ENCODE measurements around the gene IL1RN.

Gene IL1RN

DNA sequence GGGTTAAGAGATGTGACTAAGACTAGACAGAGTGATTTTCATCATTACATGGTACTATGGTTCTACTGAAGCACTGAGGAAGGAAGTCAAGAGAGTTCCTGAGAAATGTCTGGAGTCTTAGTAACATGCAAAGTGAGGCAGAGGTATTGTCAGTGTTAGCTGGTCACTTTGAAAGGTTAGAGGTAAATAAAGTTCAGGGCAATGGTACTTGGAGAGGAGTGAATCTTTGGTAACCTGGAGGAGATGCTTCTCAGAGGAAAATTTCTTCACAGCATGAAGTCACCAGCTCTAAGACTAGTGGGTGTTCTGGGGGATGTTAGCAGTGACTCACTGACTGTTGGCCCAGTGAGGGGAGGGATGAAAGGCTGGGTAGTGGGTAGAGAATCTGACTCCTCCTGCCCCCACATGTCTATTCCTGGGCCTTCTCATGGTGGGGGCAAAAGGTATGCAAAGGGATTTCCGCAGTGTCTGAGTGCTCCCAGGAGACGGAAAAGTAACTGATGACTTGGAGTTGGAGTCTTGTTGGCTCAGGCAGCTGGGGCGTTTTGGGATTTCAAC lies 23.3 kb upstream of the IL1RN start:
- DNase-seq (ENCODE audit: low read depth) = no peak

DNA sequence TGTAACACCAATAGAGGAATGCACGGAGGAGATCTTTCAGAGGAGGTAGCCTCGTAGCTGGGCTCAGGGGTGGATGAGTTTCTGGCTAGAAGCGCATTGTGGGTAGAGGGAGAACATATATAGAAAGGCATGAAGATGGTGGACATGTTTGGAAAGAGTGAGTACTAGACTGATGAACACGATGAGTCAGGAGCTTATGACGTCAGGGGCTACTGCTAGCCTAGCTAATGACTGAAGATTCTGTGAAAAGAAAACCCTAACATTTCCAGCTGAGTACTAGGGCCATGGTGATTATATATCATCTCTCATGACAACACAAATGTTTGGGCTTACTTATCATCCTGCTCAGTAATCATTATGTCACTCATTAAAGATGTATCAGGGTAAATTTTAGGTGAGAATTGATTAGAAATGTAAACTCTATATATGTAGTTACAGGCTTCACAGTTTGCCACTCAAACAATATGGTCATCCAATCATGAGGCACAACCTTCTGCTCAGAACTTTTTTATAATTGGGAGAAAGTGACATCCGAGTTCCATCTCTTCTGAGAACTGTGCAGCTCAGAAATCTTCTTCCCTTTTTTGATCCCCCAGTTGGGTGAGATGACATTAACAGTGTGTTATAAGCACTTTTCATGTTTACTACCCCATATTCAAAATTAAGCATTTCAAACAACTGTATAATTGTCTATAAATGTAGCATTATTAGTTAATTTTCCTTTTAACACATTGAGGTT lies 22.2 kb upstream of the IL1RN start:
- DNase-seq (ENCODE audit: low read depth) = peak; percentile 10

DNA sequence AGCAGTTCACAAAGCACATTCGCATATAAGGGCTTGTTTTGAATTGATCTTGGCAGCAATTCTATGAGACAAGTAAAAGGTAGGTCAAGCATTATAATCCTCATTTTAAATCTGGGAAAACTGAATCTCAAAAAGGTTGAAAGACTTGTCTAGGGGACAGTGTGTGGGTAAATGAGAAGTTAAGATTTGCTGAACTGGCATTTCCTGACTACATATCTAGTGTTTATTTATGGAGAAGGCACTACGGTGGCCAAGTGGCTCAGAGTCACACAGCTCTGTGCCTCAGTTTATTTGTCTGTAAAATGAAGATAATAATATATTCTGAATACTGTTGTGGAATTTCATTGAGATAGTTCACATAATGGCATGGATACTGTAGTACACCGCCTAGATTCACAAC lies 16.3 kb upstream of the IL1RN start:
- DNase-seq (ENCODE audit: low read depth) = no peak

DNA sequence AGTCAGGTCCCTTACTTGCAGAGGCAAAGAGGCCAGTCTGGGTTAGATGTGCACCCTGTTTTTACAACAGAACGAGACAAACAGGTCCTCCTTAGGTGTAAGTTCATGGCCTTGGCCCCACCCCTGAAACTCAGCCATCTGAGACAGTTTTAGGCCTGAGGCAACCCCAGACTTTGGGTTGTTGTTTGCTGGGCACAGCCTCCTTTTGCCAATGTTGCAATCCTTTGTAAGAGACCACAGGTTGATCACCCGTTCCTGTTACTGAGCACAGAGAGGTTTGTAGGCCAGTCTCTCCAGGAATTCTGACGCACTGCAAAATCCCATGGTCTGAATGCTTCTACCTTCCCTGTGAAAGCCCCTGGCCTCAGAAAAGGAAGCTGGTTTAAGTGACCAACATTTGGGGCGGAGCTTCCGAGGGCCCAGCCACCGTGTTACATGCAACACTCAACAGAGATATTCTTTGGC lies 15.5 kb upstream of the IL1RN start:
- DNase-seq (ENCODE audit: low read depth) = no peak

DNA sequence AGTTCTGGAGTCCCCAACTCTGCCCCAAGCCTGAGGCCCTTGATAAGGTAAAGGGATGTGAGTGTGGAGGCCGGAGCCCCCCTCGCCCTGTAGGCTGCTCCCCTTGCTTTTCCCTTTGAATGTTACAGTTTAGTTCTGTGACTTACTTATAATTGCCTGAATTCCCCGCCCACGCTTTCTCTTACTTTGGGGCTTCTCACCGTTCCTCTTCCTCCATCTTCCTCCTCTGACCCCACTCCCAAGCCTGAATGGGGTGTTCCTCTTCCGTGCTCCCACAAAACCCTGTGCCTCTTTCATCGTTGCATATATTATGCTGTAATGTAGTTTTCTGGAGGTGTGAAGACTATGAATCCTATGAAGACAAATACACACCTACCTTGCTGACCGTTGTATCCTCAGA lies 15.0 kb upstream of the IL1RN start:
- no peak for DNase-seq (ENCODE audit: low read depth)

DNA sequence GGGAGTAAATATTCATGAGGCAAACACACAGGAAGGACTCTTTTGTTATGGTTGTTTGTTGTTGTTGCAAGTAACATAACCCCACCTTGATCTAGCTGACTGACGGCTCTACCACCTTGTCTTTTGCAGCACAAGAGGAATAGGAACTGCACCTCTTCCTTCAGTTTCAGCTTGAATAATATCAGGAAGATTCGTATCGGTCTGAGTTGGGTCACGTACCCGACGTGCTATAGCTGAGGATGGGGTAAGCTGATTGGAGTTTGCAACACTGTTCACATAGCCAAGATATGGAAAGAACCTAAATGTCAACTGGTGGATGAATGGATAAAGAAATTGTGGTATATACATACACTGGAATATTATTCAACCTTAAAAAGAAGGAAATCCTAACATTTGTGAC lies 14.5 kb upstream of the IL1RN start:
- no peak for DNase-seq (ENCODE audit: low read depth)

DNA sequence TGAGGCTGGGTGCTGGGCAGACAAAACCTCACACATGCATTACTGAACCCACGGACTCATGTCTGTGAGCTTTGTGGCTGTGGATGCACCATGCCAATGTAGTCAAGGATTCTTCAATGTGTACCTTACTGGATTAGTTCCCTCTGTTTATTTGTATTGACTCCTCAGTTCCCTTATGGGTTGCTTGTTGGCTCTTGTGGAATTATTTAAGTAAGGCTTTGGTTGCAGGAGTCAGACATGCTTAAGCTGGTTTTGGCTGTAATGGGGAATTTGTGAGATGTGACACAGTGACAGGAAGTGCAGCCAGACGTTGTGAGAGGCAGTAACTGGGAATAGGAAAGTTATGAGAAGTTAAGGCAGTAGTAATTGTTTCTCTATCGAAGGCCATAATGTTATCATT lies 13.6 kb upstream of the IL1RN start:
- DNase-seq (ENCODE audit: low read depth) = no peak

DNA sequence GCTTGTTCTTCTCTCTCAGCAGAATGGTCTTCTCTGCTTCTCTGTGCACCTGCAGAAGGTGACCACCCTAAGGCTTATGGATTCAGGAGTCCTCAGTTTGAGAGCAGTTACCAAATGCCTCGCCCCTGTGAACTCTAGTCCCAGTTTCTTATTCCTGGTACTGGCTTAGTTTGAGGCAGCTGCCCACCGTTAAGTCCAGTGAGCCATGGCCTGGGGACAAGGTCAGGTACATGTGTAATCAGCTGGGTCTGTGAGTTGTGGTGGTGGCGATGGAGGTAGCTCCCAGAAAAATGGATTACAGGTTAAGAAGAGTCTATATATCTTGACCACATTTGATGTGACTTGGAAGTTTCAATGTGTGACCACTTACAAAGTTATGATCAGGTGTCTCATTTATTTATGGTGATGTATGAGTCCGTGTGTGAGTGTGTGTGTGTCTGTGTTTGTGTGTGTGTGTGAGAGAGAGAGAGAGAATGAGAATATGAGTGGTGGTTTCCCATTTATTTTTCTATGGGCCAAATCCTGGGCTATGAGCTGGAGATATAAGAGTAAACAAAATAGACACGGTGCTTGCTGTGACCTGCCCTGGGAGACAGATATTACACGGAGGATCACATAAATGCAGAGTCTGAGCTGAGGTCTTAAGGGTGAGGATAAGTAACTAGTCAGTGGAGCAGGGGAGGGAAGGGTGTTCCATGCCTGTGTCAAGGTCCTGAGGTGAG lies 13.0 kb upstream of the IL1RN start:
- DNase-seq (ENCODE audit: low read depth) = no peak

DNA sequence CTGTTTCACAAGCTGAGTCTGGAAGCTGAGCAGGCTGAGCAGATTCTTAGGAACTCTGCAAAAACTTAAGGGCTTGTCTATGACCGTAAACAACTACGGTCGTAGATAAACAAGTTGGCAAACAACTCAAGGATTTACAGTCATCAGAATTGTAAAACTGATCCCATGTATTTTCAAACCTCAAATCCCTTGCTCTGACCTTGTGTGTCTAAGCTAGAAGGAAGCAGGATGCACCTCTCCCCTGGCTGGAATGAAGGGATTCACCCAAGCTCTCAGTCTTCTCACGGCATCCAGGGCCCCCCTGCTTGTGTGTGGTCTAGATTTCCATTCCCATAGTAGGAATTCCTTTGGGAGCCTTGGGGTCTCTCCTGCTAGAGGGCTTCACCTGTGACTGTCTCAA lies 12.4 kb upstream of the IL1RN start:
- no peak for DNase-seq (ENCODE audit: low read depth)

DNA sequence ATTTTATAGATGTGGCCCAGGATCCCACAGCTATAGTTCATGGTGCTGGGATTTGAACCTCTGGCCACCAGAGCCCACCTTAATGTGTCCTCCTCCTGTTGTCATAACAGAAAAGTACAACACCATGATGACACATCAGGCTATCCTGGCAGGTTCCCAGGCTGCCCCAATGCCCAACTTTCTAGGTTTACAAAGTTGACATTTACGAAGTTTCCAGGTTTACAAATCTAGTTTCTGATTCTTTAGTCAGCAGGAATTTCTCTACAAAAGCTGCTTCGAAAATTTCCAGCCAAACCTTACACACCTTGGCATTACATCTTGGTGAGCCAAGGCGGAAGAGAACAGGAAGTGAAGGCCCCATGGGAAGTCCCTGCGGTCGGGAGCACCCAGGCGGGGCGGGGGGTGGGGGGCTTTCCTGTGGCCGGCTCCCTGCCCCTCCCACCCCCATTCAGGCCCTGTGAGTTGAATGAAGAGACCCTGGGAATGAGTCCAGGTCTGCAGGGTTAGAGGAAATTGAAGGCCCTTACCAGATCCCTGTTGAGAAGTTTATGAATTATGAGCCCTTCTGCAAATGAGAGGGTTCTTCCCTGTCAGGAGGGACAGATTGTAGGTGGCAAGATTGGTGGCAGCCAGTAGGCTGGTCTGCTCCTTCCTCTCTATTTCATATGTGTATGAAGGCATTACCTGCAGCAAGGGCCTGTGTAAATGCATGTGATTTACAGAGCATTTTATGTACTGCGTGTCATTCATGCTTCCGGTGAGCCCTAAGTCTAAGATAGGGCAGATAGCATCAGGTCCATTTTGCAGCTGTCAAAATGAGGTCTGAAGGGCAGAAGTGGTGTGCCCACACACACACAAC lies 11.1 kb upstream of the IL1RN start:
- DNase-seq (ENCODE audit: low read depth) = no peak

DNA sequence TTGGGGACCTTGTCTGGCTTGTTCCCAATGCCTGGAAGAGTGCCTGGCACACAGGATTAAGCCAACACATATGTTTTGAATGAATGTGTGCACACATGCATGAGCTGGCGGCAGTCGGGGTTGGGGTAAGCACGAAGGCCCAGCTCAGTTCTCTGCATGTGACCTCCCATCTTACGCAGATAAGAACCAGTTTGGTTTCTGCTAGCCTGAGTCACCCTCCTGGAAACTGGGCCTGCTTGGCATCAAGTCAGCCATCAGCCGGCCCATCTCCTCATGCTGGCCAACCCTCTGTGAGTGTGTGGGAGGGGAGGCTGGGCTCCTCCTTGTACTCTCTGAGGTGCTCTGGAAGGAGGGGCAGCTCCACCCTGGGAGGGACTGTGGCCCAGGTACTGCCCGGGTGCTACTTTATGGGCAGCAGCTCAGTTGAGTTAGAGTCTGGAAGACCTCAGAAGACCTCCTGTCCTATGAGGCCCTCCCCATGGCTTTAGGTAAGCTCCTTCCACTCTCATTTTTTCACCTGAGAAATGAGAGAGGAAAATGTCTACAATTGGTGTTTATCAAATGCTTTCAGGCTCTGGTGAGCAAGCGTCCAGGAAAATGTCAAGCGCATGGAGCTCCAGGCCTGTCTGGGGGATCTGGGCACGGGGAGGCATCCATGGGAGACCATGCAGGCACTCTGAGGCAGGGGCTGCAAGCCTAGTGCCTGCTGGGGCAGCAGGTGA lies 9.7 kb upstream of the IL1RN start:
- no peak for DNase-seq (ENCODE audit: low read depth)

DNA sequence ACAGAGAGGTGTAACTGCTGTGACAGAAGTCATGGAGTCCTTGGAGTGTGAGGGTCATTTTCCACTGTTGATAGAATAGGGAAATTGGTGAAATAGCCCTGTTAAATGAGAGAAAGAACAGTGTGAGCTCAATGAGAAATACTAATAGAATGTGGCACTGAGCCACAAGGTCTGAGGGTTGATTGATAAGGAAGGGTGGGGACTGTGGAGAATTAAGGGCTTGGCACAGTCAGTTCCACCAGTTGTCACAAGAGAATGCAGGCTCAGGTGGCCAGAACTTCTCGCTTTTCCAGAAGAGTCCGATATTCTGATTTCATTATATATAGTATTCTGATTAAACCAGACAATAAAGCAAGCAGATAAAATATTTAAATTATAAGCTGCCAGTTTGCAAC lies 9.1 kb upstream of the IL1RN start:
- DNase-seq (ENCODE audit: low read depth) = no peak

DNA sequence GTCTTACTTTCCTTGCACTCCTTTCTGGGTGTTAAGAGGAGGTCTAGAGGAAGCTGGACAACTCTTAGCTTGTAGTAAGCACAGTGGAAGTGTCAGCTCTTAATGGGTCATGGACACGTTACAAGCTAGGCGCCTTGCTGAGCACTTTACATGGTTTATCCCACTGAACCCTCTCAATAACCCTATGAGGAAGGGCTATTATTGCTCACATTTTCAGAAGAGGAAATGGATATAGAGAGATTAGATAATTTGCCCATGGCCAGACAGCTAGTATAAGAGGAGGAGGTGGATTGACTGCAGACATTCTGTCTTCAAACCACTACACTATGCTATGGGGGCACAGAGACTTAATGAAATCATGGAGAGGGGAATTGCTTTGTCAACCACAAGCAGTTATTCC lies 8.3 kb upstream of the IL1RN start:
- DNase-seq (ENCODE audit: low read depth) = no peak

DNA sequence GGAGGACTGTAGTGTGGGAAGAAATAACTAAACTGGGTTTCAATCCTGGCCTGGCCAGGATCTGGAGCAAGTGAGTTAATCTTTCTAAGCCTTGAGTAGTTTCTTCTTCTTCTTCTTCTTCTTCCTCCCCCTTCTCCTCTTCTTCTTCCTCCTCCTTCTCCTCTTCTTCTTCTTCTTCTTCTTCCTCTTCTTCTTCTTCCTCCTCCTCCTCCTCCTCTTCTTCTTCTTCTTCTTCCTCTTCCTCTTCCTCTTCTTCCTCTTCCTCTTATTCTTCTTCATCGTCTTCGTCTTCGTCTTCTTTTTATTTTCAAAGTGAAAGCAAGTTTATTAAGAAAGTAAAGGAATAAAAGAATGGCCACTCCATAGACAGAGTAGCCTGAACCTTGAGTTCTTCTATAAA lies 6.5 kb upstream of the IL1RN start:
- no peak for DNase-seq (ENCODE audit: low read depth)

DNA sequence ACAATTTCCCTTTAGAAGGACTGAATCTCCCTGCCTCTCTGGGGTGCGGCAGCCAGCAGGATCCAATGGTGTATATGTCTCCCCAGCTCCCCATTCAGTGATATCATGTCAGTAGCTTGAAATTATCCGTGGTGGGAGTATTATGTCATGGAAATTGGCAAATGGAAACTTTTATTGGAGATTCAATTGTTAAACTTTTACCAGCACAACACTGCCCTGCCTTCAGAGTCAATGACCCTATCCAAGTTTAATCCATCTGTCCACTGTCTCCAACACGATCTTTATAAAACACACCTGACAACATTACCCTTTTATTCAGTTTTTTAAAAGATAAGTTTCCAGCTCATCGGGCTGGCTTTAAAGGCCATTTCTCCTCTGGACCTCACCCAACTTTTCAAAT lies 5.0 kb upstream of the IL1RN start:
- DNase-seq (ENCODE audit: low read depth) = no peak

DNA sequence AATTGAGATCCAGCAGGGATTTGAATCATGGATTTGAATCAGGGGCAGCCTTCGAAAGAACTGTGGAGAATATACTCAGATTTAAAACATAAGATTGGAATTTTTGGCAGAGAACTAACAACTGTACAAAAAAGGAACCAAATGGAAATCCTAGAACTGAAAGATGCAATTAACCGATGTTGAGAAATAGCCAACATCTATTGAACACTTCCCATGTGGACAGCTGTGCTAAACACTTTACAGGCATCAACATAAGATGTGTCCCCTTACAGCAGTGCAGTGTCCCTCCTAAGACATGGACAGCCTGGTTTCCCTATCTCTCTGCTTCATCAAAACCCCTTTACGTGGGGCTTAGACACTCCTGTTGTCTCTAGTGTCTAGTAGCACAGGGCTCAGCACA lies 3.7 kb upstream of the IL1RN start:
- DNase-seq (ENCODE audit: low read depth) = no peak

DNA sequence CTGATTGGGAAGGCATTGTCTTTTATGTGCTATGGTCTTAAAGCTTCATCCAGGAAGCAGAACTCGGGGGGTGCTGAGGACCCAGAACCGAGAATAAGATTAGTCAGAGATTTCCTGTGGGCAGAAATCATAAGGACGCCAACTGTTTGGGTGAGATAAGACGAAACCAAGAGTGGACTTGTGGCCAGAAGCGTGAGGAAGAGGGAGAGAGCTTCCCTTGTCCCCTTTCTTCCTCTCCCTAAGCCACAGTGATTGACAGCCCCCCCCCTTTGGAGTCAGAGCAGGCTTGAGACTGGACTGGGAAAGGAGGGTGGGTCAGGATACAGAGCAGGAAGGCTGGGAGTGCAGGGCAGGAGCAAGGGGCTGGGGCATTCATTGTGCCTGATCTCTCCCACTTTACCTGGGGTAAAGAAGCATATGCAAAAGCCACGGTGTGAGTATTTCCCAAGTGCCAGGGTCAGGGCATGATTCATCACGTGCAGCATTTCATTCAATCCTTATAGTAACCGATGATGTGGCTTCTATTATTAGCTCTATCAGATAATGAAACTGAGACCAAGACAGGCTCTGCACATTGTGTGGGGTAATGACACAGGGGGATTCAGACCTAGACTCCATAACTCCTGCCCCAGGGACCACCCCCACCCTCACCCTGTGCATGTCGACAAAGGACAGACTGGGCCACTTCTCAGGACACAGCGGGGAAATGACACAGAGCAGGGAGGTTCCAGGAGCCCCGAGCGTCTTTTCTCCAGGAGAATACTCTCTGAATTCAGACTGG lies 3.0 kb upstream of the IL1RN start:
- no peak for DNase-seq (ENCODE audit: low read depth)

DNA sequence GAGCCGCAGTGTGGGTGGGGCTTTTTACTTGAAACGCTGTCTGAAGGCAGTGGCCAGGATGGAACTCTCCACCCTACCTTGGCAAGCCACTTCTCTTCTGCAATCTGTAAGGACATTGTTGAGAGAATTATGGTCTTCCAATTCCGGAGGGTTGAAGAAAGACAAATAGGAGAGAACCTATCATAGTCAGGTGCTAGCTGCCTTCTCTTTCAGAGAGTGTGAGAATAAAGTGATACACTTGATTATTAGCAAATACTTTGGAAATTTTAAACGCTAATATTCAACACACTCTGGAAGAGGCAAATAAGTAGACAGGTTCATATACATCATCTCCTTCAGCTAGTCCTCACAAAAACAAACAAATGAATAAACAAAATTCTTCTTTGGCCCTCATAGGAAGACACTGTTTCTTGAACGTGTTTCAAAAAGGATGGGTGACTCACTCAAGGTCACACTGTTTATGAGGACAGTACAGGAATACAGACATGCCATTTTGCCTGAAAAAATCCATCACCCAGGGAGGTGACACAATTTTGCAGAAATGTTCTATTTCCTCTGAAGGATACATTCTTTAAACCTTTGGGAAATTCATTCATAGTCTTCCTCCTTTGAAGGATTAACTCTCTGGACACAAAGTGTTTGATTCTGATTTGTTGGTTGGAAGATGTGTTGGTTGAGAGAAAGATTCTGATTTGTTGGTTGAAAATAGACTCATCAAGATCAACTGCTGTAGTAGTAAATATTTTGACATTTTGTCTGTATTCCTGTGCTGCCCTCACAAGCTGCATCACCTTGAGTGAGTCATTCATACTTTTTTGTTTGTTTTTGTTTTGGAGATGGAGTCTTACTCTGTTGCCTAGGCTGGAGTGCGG lies 2.2 kb upstream of the IL1RN start:
- DNase-seq (ENCODE audit: low read depth) = no peak

DNA sequence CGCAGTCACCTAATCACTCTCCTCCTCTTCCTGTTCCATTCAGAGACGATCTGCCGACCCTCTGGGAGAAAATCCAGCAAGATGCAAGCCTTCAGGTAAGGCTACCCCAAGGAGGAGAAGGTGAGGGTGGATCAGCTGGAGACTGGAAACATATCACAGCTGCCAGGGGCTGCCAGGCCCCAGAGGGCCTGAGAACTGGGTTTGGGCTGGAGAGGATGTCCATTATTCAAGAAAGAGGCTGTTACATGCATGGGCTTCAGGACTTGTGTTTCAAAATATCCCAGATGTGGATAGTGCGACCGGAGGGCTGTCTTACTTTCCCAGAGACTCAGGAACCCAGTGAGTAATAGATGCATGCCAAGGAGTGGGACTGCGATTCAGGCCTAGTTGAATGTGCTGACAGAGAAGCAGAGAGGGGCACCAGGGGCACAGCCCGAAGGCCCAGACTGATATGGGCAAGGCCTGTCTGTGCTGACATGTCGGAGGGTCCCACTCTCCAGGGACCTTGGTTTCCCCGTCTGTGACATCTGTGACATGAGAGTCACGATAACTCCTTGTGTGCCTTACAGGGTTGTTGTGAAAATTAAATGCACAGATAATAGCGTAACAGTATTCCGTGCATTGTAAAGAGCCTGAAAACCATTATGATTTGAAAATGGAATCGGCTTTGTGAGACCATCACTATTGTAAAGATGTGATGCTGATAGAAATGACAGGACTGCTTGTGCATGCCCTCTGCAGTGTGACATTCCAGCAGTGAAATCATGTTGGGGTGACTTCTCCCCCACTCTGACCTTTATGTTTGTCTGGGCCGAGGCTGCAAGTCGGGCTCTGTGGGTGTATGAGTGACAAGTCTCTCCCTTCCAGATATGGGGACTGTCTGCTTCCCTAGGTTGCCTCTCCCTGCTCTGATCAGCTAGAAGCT lies 510 bp downstream of the IL1RN start:
- DNase-seq (ENCODE audit: low read depth) = no peak

Data from activated T-helper 9 cell treated with anti-CD3 and anti-CD28 coated beads, Interleukin-2, amount 50 U/mL, for 16 hours (primary cell).